Left renal cortex interstitium (tissue), 4 donors: ENCODE measurements around the gene KCNH8. TPM values are rescaled to one million over a fixed set of nuclear protein-coding genes. Genes with fewer than 3 reads are reported as not detected.

Source experiments
- DNase-seq, 4 donors: peaks; one replicate each; pipeline ENCODE4 v3.0.0-alpha.2; 2013; ENCODE audit warnings: low read depth in 4 of 4, low spot score in 2 of 4, missing footprints in 1 of 4
- polyA plus RNA-seq, 4 donors: library from polyadenylated mRNA; unstranded; fragments of 120-200 nt; gene quantifications; one replicate each; pipeline ENCODE4 v1.2.1, GENCODE V29; 2013; ENCODE audit not compliant: insufficient read length in 4 of 4

KCNH8 gene
- polyA plus RNA-seq, 4 donors = 0.89 to 1.7 (median 1.1) TPM

DNA sequence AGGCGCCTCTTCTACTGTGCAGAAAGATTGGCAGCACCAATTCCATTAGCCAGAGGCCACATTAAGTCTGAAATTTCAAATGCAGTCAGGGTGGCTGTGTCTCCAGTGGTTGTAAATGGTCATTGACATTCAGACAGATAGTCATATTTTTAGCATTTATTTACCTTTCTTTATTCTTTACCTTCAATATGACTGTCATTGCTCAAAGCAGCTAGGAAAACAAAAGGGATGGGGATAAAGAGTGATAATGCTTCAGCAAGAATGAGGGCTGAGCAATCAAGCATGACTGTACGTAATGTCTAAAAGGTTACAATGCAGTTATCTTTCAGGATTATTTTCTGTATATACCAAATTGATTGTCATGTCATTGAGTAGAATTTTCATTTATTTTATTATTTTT, 425.3 kb downstream of the KCNH8 start:
- DNase-seq = no peak

DNA sequence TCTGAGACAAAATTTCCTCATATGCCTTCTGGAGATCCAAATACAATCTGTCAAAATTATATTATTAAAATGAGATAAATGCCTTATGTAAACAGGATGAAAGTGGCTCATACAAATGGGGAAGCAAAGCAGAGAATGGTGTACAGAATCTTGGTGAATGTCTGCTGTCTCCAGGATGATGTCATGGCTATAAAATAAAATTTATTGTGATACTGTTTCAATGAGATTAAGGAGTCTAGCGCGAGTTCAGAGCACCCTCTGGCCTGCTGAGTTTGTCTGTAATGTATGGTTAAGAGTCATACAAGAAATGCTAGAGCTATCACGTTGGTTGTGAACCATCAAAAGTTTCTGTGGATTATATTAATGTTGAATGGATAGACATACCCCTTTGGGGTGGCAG, 426.0 kb downstream of the KCNH8 start:
- no peak for DNase-seq

DNA sequence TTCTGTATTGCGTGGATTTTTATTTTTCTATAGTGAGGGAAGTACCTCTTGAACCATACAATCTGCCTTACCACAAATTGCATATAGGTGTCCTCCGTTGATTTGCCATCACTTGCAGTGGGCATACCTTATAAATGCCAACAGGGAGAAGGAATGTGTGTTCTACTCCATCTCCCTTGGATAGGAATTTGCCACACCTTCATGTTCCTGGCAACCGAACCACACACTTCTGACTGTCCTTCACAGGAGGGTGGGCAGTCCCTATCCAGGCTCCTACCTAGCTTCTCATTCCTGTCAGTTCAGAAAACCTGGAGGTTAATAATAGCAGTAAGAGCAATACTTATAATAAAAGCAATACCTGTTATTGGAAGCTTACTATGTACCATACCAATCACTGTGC, 428.0 kb downstream of the KCNH8 start:
- DNase-seq = no peak
